Measurements from ENCODE around the gene GDPD5.

The GDPD5 gene

GRCh38 chr11:75518204-75518549, 7.6 kb downstream of the GDPD5 start:
- H3K4me3 ChIP-seq (ENCODE audit: low read depth, low read length) = no peak overlapping the region

DNA sequence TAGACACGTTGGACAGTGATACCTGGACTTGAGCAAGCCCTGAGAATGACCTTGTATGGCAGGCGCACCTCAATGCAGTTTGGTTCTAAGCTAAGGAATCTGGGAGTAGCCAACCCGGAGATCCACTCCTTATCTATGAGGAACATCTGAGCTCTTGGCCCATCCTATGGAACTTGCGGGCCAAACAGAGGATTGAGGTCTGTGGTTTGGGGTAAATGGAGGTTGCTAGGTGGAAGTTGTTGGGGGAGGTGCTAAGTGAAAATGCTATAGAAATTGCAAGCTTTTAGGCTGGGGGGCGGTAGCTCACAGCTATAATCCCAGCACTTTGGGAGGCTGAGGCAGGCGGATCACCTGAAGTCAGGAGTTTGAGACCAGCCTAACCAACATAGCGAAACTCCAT, 8.9 kb downstream of the GDPD5 start:
- TF ChIP-seq CTCF (IDR thresholded peaks at IDR 0.05; ENCODE audit: low read depth, low read length) = no peak
- H3K4me3 ChIP-seq (ENCODE audit: low read depth, low read length) = no peak overlapping the region

More at GRCh38 chr11:75518204-75518549, 7.6 kb downstream of the GDPD5 start:
- no peak for TF ChIP-seq CTCF (IDR thresholded peaks at IDR 0.05; ENCODE audit: low read depth, low read length)

DNA sequence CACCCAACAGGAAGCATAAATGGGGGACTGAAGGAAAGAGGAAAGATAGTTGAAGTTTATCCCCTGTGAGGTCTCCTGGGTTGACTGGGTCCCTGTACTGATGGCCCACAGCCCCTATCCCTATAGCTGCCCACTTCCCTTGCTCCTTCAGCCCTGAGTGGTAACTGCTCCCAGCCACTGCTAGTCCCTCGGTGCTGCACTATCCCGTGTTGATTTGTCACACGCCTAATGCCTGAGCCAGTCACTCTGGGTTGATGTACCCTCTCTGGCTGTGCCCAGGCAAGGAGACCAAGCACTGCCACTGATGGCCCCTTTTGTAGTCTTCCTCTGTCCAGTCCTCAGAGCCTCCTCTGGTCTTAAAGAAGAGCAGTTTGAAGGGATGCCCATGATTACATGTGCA, 9.6 kb downstream of the GDPD5 start:
- no peak overlapping the region for H3K4me3 ChIP-seq (ENCODE audit: low read depth, low read length)
- TF ChIP-seq CTCF (IDR thresholded peaks at IDR 0.05; ENCODE audit: low read depth, low read length) = no peak

DNA sequence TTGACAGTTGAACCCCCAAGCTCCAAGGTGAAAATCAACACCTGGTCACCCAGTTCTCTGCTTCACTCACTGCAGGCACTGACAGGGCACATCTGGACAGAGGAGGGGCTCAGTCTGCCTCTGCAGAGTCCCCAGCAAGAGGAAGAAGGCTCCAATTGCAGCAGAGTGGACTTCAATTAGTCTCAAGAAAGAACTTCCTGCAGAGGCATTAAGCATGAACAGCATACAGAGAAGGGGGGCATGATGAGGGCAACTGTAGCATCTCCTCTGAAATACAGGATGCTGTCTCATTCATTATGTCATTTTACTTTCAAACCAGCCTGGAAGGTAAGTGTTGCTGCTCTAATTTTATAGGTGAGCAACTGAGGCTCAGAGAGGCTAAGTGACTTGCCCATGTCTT, 11.1 kb downstream of the GDPD5 start:
- H3K4me3 ChIP-seq (ENCODE audit: low read depth, low read length) = no peak overlapping the region
- no peak for TF ChIP-seq CTCF (IDR thresholded peaks at IDR 0.05; ENCODE audit: low read depth, low read length)

- no peak overlapping the region for H3K4me3 ChIP-seq (ENCODE audit: low read depth, low read length)
- no peak for TF ChIP-seq CTCF (IDR thresholded peaks at IDR 0.05; ENCODE audit: low read depth, low read length)
Measured at GRCh38 chr11:75513250-75513649, 12.5 kb downstream of the GDPD5 start.

DNA sequence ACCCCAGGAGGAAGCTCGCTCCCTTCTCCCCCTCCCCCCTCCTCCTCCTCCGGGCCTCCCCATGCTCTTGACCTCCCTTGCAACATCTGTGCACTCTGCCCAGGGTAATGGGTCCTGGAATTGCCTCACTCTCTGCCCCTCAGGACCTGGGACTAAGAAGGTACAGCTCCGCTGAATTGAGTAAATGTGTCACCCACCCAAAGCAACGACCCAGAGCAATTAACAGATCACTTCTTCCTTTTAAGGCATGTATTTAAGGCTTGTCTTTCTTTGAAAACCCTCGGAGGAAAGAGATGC, 15.1 kb downstream of the GDPD5 start:
- H3K4me3 ChIP-seq (ENCODE audit: low read depth, low read length) = no peak overlapping the region
- no peak for TF ChIP-seq CTCF (IDR thresholded peaks at IDR 0.05; ENCODE audit: low read depth, low read length)

- no peak for TF ChIP-seq CTCF (IDR thresholded peaks at IDR 0.05; ENCODE audit: low read depth, low read length)
Measured at GRCh38 chr11:75510004-75510722, 15.6 kb downstream of the GDPD5 start.

More at GRCh38 chr11:75510004-75510722, 15.6 kb downstream of the GDPD5 start:
- no peak overlapping the region for H3K4me3 ChIP-seq (ENCODE audit: low read depth, low read length)
